Measurements from ENCODE around the gene SULT4A1.
"Not testable (repeated sequence)": the region's sequence is repeated elsewhere in the genome, so short reads cannot be mapped to it uniquely, and the experiment has no call there.

Gene SULT4A1

DNA sequence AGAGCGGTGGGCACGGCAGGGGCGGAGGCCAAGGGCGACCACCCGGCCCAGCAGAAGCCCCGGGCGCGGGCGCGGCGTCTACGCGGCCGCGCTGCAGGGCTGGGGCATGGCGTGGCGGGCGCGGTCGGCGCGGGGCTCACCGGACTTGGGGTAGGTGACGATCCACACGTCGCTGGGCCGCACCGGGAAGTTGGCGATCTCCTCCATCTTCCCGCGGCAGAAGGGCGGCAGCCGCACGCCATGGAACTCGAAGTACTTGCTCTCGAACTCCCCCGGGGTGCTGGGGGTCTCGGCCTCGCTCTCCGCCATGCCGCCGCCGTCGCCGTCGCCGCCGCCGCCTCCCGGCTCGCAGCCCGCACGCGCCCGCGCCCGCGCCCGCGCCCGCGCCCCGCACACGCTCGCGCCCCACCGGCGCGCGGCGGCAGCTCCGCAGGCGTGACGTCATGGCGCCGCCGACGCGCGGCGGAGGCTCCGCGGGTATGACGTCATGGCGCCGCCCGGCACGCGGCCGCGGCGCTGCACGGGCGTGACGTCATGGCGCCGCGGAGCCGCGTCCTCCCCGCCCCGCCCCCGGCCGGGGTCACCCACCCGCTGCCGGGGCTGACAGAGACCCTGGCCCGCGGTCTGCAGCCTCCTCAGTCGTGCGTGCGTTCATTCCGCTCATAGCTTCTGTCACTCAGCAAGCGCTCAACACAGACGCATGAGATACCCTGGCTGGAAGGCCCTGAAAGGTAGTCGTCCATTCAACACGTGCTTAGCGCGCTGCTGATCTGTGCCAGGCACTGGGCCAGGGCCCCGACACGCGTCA is at the start of gene SULT4A1:
SULT4A1 (minus strand) TSS at position 440 of the 808 bp plus-strand sequence; CDS start at position 309, 131 bp downstream.
- TF ChIP-seq POLR2A (IDR thresholded peaks at IDR 0.05; ENCODE audit: low read length) = no peak
- no peak for TF ChIP-seq GATA1 (IDR thresholded peaks at IDR 0.05; ENCODE audit: low read depth, low read length)
- DNase-seq = peak; percentile 48

DNA sequence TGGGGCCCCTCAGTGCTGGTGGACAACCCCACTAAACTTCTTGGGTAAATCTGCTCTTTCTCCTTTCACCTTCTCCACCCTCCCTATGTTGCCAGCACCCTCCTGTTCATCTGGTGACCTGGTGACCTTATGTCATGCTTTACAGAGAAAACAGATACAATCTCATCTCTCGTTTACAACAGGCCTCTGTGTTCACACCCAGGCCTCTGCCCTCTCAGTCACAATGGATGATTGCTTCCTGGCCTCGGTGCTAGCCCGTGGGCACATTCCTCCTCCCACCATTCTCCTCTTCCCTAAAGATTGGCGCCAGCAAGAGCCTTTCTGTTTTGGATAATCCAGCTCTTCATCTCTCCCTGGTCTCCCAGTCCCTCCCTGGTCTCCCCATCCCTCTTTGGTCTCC is 49.0 kb upstream of the SULT4A1 start:
- TF ChIP-seq GATA1 (IDR thresholded peaks at IDR 0.05; ENCODE audit: low read depth, low read length) (no peak), POLR2A (IDR thresholded peaks at IDR 0.05; ENCODE audit: low read length) (no peak)
- no peak for DNase-seq

GRCh38 chr22:43910178-43910695 is 47.9 kb upstream of the SULT4A1 start:
- TF ChIP-seq POLR2A (IDR thresholded peaks at IDR 0.05; ENCODE audit: low read length) (no peak), GATA1 (IDR thresholded peaks at IDR 0.05; ENCODE audit: low read depth, low read length) (no peak)
- DNase-seq = no peak

GRCh38 chr22:43909708-43910107 is 47.4 kb upstream of the SULT4A1 start:
- TF ChIP-seq GATA1 (IDR thresholded peaks at IDR 0.05; ENCODE audit: low read depth, low read length) (no peak), POLR2A (IDR thresholded peaks at IDR 0.05; ENCODE audit: low read length) (no peak)
- DNase-seq = no peak

DNA sequence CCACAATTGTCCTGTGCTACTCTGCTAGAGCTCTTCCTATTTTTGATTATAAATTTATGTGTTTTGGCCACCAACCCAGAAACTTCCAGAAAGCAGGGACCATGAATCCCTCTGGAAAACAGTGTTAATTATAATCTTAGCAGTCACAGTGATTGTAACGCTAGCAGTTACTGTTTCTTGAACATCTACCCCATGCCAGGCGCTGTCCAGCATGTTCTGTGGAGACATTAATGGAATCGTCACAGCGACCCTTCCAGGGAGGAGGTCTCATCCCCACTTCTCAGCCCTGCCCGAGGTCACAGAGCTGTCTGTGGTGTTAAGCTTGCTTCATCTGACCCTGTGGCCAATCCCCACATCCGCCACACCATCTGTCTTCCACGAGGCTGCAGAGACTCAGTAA is 43.4 kb upstream of the SULT4A1 start:
- no peak for TF ChIP-seq GATA1 (IDR thresholded peaks at IDR 0.05; ENCODE audit: low read depth, low read length)
- no peak for TF ChIP-seq POLR2A (IDR thresholded peaks at IDR 0.05; ENCODE audit: low read length)

DNA sequence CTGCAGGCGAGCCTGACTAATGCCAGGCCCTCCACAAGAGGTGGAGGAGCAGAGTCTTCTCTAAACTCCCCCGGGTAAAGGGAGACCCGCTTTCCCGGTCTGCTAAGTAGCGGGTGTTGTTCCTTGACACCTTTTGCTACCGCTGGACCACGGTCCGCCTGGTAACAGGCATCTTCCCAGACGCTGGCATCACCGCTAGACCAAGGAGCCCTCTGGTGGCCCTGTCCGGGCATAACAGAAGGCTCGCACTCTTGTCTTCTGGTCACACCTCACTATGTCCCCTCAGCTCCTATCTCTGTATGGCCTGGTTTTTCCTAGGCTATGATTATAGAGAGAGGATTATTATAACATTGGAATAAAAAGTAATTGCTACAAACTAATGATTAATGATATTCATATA is 42.1 kb upstream of the SULT4A1 start:
- not testable (repeated sequence) for DNase-seq

More for the DNA sequence above, 43.4 kb upstream of the SULT4A1 start:
- DNase-seq = no peak

- DNase-seq = peak; percentile 38 to 60
Observed at GRCh38 chr22:43903033-43903432, 40.7 kb upstream of the SULT4A1 start.

- DNase-seq = no peak
- TF ChIP-seq GATA1 (IDR thresholded peaks at IDR 0.05; ENCODE audit: low read depth, low read length) (no peak), POLR2A (IDR thresholded peaks at IDR 0.05; ENCODE audit: low read length) (no peak)
Observed at GRCh38 chr22:43901976-43902643, 39.8 kb upstream of the SULT4A1 start.

- TF ChIP-seq GATA1 (IDR thresholded peaks at IDR 0.05; ENCODE audit: low read depth, low read length) (no peak), POLR2A (IDR thresholded peaks at IDR 0.05; ENCODE audit: low read length) (no peak)
- DNase-seq = no peak
Observed at GRCh38 chr22:43900206-43900605, 37.9 kb upstream of the SULT4A1 start.

- no peak for TF ChIP-seq POLR2A (IDR thresholded peaks at IDR 0.05; ENCODE audit: low read length)
- TF ChIP-seq GATA1 (IDR thresholded peaks at IDR 0.05; ENCODE audit: low read depth, low read length) = no peak
- no peak for DNase-seq
Observed at GRCh38 chr22:43897751-43898261, 35.5 kb upstream of the SULT4A1 start.

GRCh38 chr22:43895986-43896645 is 33.8 kb upstream of the SULT4A1 start:
- no peak for DNase-seq
- no peak for TF ChIP-seq POLR2A (IDR thresholded peaks at IDR 0.05; ENCODE audit: low read length)
- TF ChIP-seq GATA1 (IDR thresholded peaks at IDR 0.05; ENCODE audit: low read depth, low read length) = no peak

- TF ChIP-seq POLR2A (IDR thresholded peaks at IDR 0.05; ENCODE audit: low read length) (no peak), GATA1 (IDR thresholded peaks at IDR 0.05; ENCODE audit: low read depth, low read length) (no peak)
- DNase-seq = no peak
Observed at GRCh38 chr22:43894122-43894521, 31.8 kb upstream of the SULT4A1 start.

DNA sequence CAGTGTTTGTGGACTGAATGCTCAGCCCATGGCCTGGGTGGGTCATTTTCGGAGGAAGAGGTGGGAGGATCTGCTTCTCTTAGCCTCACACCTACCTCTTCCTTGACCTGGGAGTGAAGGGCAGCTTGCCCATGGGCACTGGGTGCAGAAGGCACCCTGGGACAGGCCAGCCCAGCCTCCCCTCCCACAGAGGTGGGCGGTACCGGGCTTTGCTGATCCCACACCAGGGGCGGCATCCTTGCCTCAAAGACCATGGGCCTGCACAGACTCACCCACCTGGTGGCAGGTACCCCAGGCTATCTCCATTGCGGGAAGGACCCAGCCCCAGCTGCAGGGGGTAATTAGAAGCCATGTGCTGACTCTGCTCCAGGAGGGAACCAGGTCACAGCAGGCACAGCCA is 31.0 kb upstream of the SULT4A1 start:
- DNase-seq = no peak
- no peak for TF ChIP-seq POLR2A (IDR thresholded peaks at IDR 0.05; ENCODE audit: low read length)
- TF ChIP-seq GATA1 (IDR thresholded peaks at IDR 0.05; ENCODE audit: low read depth, low read length) = no peak

DNA sequence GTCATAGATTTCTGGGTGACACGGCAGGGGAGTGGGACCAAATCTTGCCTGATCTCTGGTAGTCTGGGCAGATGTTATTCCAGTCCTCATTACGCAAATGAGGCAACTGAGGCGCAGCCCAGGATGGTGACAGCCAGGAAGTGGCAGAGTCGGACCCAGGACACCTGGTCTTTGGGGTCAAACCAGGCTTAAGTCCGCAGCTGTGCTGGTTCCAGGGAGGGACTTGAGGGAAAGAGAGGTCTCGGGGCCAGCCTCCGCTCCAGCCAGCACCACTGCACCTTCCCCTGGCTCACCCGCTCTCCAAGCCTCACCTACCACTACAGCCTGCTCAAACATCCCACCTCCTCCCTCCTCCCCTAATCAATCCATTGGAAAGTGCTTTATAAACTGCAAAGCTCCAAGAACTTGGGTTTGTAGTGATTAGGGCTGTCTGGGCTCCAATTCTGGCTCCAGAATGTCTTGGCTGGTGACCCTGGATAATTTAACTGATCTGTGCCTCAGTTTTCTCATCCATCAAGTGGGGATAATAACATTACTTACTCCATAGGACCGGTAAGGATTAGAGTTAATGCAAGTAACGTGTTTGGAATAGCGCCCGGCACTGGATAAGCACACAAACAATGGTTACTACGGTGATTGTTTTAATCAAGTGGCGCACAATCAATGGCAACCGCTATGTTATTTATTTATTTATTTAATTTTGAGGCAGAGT is 30.0 kb upstream of the SULT4A1 start:
- TF ChIP-seq GATA1 (IDR thresholded peaks at IDR 0.05; ENCODE audit: low read depth, low read length) (no peak), POLR2A (IDR thresholded peaks at IDR 0.05; ENCODE audit: low read length) (no peak)
- no peak for DNase-seq

Data from erythroblast (primary cell).